GM21447 (cell line): ENCODE data around the gene AGFG2.
"Not testable (repeated sequence)": the region's sequence is repeated elsewhere in the genome, so short reads cannot be mapped to it uniquely, and the experiment has no call there.

Source experiments
- ATAC-seq: cut with Tn5 transposase; IDR thresholded peaks from one replicate; pipeline ENCODE4 v1.9.1; 2021; ENCODE audit not compliant: unreplicated experiment

Gene AGFG2

DNA sequence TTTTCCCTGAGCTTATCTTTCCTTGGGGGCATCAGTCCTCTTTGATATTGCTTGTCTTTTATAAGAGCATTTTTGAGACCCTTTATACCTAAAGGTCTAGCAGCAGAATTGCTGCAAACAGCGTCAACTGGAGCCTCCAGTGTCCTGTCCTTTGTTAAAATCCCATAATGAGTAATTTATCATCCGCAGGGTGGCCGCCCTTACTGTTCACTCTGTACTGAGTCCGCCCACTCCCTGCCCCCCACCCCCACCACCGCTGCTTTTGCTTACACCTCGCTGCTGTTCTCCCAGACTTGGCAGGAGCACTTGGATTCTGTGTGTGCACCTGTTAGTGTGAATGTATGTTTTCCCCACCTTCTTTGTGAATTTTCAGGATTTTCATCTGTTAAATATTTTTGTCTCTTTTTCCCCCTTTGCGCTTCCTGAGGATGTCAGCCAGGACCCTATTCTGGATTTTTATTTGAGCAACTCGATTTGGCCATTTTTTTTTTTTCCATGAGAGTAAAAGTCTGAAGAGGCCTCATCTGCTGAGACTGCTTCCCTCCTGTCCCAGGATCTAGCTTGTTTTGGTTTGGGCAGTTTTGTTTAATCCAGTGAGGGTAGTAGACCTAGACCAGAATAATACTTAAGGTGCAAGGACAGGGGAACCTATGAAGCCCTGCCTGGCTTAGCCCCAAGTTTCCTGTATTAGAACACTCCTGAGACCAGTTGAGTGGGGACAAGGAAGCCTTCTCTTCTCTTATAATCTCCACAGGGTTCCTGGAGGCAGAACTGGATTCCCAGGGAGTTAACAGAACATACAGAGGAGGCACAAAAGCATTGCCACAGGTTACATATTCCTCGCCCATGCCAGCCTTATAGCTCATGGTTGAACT lies 8.2 kb downstream of the AGFG2 start:
- ATAC-seq = no peak

DNA sequence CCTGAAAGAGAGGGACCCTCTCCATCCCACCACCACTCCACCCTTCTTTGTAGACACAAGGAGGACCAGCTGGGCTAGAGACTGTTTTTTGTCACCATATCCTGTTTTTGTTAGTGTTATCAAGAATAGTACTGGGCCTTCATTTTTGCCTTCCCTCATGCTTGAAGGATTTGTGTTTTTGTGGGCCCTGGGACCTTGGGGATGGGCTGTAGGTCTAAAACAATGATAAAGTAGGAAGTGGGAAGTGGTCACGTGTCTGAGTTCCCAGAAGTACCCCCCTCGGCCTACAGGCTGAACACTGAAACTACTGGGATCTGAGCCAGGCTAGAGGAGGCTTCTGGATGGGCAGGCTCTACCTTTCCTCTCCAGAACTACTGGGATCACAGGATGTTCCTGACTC lies 8.9 kb downstream of the AGFG2 start:
- no peak for ATAC-seq

DNA sequence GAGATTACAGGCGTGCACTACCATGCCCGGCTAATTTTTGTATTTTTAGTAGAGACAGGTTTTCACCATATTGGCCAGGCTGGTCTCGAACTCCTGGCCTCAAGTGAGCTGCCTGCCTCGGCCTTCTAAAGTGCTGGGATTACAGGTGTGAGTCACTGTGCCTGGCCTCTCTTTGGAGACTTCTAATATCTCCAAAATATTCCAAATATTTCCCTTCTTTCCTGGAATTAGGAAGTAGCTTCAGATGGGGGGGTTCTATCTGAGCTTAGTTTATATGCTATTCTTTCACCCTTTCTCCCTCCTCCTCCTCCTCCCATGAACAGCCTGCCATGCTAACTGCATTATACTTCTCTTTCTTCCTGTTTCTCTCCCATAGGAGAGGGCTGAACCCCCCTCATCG lies 9.4 kb downstream of the AGFG2 start:
- not testable (repeated sequence) for ATAC-seq

DNA sequence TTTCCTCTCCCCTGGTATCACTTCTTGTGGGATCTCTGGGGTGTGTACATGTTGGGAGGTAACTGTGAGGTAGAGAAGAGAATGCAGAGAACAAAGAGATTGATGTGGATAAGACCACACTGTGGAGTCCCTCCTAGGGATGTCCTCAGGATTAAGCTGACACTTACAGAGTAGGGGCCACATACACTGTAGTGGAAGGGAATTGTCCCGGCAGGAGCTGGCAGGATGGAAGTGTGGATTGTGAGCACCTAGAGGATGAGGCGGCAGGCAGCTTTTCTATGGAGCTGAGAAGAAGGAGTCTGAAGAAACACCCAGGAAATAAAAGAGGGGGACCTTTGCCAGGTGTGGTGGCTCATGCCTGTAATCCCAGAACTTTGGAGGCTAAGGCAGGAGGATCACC lies 13.5 kb downstream of the AGFG2 start:
- ATAC-seq = no peak

DNA sequence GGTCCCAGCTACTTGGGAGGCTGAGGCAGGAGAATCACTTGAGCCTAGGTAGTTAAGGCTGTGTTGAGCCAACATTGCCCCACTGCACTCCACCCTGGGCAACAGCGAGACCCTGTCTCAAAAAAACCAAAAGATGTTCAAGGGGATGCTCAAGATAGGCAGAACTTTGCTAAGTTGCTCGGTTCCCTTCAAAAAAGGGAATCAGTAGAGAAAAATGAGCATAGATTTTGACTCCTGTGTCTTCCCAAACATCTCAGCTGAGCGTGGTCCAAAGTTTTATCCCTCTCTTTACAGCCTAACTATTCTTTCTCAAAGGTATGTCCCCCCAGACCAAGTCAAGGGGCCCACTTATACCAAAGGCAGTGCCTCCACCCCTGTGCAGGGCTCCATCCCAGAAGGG lies 14.0 kb downstream of the AGFG2 start:
- no peak for ATAC-seq

DNA sequence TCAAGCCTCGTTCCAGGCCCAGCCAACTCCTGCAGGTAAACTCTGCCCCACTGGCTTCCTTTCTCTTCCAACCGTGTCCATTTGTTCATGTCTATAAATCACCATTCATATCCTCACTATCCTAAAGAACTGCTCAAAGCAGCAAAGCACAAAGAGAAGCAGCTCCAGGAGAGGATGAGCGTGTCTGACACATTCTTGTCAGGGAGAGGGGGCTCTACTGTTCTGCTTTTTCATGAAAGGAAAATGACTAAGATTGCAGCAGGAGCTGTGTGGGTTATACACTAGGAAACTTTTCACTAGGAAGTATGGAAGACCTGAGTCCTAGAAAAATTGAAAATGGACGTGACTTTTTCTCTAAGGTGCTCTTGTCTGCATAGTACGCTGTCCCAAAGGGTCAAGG lies 16.7 kb downstream of the AGFG2 start:
- no peak for ATAC-seq

DNA sequence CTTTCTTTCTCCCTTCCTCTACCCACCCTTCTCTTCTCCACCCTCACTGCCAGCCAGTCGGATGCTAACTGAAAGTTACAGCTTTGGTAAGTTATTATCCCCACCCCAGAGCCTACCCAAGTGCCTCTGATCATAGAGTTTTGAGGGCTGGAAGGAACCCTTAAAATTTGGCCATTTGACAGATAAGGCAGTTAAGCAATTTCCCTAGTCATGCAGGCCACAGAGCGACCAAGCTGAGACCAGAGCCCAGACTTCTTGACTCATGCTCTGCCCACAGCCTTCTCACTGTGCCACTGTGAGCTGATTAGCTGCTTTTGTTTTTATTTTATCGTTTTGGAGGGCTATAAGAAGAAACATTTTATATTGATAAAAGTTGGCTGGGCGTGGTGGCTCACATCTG lies 17.5 kb downstream of the AGFG2 start:
- no peak for ATAC-seq

DNA sequence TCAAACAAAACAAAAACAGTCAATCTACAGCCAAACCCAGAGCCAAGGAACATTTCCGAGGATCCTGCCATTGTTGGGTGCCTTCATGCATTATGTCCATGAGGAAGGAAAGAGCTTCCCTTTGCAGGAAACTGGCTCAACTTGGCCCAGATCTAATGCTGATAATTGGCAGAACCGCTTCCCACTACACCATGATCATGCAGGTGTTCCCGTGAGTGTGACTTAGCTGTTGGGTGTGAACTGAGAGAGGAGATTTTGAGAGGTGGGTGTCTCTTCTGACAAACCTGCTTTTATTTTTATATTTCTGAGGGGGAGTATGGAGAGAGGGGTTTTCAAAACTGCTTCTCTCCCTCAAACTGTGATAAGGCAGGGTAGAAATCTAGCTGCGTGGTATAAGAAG lies 20.1 kb downstream of the AGFG2 start:
- no peak for ATAC-seq

DNA sequence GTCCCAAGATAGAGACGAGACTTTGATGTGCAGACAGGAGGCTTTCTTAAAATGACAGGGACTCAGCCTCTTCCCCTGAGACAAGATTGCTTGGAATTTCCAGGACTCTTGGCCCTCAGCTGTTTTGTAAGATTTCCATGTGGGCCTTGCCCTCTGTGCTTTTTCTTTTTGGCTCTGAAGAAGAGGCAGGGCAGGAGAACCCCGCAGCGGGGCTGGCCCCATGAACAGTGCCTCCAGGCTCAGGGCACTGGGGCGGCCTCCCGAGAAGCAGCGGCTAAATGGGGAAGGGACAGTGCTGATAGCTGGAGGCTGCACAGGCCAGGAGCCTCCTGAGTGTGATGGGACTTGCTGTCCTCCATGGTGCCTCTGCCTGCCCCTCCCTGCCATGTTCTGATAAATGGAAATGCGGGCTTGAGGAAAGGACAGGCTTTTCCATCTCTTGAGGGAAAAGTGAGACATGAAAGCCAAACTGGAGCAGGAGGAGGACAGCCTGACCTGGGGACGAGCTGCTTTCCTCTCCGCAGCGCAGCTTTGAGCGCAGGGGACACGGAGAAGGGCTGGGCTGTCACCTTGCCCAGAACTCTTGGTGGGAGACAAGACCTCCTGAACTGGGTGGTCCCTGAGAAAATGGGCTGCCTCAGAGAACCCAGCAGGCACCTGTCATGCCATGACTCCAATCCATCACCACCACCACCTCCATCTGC lies 22.6 kb downstream of the AGFG2 start:
- ATAC-seq = no peak

DNA sequence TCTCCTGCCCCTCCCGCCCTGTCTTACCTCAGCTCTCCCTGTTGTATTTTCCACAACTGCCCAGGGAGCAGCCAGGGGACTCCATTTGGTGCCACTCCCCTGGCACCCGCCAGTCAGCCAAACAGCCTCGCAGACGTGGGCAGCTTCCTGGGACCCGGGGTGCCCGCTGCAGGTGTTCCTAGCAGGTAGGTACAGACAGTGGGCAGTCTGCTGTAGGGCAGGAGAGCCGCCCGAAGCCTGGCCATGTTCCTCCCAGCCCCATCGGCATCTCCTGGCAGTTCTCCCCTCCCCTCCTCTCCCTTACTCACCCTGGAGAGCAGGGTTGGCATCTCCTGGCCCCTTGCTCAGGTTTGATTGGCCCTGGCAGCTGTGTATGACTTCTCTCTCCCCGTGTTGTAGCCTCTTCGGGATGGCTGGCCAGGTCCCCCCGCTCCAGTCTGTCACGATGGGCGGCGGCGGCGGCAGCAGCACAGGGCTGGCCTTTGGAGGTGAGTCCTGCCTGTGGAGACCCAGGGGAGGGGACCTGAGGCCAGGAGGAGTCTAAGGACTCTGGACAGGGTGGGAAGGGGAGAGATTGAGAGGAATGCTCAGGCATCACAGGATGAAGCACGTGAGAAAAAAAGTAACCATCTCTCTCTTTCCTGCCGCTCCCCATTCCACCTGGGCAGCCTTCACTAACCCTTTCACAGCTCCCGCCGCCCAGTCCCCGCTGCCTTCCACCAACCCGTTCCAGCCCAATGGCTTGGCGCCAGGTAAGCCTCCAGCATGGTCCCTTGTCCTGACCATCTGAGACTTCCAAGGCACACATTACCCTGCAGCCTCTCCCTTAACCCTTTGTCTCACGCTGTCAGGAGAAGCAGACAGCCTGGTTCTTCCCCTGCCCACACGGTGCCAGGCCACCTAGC lies 23.4 kb downstream of the AGFG2 start:
- ATAC-seq = no peak

DNA sequence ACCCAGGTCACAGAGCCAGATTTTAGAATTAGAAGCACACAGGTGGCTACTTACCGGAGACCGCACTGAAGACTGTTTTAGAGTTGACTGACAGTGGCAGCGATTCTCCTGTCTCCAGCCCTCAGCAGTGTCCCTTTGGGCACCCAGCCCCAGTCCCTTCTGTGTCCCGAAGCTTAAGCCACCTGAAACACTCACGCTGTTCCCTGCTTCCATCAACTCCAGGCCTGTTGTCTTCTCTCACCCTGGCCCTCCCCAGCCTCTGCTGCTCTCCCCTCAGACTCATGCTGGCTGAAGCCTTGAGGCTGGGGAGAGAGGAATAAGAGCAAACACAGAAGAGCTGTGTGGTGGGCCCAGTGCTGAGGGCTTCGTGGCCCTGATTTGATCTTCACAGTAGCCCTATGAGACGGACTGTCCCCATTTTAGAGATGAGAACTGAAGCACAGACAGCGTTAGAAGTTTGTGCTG lies 24.1 kb downstream of the AGFG2 start:
- ATAC-seq = no peak

DNA sequence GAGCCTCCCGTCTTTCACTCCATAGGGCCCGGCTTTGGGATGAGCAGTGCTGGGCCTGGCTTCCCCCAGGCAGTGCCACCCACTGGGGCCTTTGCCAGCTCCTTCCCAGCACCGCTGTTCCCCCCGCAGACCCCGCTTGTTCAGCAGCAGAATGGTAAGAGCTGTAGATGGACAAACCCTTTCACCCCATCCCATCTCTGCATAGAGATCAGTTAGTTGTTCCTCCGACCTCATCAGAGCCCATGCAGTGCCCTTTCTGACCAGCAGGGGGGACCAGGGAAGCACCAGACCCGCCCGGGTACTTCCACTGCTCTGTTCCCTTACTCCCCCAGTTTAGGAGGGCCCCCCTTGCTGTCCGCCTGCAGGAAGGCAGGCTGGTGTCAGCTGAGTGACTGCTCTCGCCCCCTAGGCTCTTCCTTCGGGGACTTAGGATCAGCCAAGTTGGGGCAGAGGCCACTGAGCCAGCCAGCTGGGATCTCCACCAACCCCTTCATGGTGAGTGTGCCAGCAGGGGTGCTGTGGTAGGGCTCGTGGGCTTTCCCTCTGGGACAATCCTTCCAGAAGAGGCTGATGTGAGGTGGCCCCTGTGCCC lies 24.9 kb downstream of the AGFG2 start:
- ATAC-seq = no peak

DNA sequence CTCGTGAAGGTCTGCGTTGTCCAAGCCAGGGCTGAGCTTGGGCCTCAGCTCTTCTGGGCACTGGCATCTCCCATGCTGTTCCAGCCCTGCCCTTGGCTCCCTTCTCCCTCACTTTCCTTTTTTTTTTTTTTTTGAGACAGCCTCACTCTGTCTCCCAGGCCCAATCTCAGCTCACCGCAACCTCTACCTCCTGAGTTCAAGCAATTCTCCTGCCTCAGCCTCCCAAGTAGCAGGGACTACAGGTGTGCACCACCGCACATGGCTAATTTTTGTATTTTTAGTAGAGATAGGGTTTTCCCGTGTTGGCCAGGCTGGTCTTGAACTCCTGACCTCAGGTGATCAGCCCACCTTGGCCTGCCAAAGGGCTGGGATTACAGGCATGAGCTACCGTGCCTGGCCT lies 25.4 kb downstream of the AGFG2 start:
- ATAC-seq = not testable (repeated sequence)

DNA sequence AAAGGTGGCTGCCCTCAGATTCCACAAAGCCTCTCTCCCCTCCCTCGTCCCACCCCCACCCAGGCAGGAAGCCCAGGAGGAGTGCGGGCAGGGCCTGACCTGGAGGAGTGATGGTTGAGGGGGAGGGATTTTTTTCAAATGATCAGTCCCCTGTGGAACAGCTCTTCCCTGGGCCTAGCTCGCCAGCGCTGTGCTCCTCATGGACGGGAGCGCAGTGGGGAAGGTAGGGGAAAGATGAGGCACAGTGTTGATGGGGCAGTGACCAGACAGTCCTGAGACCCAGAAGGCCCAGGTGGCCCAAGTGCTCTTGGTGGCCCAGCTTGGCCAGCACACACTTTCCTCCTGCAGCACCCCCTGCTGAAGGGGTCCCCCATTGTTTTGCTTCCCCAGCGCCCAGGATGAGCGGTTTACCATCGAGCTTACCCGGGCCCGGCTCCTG lies 26.1 kb downstream of the AGFG2 start:
- ATAC-seq = no peak

DNA sequence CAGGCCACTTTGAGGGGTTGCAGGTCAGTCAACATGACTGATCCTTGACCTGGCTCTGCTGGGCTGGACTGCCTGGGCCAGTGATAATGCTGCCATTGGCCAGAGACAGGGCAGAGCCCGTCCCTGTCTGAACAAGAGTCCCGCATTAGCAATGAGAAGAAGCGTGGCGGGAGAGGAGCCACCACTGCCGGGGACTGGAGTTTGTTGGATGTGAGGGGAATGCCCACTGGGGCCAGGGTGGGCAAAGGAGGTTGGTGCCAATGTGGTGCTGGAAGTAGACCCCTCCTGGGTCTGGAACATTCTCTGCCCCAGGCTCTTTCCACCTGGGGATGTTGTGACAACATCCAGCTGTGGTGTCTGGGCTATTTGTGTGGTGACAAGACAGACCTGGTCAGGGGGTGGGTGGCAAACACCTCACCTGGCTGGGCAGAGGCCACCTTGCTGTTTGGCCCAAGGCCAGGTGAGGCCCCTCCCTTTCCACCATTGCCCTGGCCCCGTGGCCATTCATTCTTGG lies 27.1 kb downstream of the AGFG2 start:
- no peak for ATAC-seq

DNA sequence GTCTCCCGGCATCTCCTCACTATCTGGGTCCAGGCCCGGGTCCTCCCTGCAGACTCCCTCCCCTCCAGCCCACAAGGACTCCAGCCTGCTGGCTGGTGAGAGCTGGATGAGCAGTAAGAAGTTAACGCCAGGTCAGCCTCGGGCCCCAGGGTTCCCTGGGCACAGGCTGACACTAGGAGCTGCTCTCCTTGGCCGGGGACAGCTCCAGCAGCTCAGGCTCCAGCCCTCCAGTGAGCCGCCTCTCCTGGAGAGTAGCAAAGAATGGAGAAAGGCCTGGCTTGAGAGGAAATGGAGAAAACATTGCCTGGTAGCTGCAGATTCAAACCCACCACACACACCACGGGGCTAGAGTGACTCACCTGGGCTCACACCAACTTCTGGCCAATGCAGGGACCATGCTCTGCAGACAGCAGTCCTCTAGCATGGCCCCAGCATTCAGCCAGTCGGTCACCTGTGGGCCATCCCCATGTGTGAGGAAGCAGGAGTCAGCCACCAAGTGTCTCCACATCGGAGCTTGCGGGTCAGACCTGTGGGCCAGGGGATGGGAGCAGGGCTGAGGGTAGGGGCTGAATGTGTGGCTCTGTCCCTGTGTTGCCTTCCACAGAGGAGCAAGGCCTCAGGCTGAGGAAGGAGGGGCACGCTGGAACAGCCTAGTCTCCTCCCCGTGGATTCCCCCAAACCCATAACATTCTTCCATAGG lies 28.2 kb downstream of the AGFG2 start:
- ATAC-seq = no peak

DNA sequence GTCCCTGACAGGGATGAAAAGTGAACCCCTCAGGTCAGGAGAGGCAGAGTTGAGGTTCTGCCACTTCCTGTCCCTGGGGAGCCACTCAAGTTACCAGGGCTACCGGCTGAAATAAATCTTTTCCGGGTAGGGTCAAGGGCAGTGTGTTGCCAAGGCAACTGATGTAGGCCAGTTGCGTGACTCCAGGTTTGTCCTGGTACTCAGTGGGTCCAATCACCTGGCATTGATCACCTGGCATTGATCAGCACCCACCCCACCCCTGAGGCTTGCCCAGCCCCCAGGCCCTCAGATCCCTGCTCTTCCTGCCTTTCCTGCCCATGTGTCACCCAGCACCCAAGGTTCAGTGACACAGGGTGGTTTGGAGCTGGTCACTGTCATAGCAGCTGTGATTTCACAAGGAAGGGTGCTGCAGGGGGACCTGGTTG lies 28.8 kb downstream of the AGFG2 start:
- no peak for ATAC-seq

DNA sequence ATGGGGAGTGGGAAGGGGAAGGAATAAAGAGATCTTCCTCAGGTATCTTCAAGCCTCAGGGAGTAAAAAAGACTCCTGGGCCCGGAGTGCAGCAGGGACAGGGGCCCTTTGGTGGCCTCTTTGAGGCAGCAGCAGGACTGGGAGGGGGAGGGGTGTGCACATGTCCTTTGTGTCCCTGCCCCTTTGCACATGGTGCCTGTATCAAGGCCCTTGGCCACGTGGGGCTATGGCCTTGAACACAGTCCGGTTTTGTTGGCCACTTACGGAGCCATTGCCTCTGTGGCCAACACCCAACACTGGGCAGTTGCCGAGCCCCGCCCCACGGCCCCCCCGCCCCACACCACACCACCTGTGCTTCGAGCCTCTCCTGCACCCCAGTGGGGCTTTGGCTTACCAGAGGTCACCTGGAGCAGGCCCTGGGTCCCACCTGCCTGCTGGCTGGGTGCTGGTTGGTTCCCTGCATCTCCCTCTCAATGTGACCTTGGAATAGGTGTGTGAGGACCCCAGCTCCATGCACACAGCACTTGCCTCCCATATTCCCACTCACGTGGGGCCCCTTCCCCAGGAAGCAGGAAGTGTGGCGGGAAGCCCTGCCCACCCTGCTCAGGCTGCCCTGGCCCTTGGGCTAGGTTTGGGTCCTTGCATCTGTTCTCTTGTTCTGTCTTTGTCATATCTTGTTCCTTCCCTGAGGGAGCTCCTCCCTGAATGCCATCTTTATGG lies 29.3 kb downstream of the AGFG2 start:
- ATAC-seq = no peak
